ENCODE measurements around the gene NLRP1.
A peak's percentile ranks its signal among the peaks of the same experiment; 100 is the strongest.

Gene NLRP1

GRCh38 chr17:5557485-5557884, 26.8 kb downstream of the NLRP1 start:
- DNase-seq = no peak

GRCh38 chr17:5555254-5555653, 29.1 kb downstream of the NLRP1 start:
- no peak for DNase-seq

- DNase-seq = no peak
Measured at GRCh38 chr17:5553479-5553878, 30.8 kb downstream of the NLRP1 start.

- no peak for DNase-seq
Measured at GRCh38 chr17:5552841-5553240, 31.5 kb downstream of the NLRP1 start.

DNA sequence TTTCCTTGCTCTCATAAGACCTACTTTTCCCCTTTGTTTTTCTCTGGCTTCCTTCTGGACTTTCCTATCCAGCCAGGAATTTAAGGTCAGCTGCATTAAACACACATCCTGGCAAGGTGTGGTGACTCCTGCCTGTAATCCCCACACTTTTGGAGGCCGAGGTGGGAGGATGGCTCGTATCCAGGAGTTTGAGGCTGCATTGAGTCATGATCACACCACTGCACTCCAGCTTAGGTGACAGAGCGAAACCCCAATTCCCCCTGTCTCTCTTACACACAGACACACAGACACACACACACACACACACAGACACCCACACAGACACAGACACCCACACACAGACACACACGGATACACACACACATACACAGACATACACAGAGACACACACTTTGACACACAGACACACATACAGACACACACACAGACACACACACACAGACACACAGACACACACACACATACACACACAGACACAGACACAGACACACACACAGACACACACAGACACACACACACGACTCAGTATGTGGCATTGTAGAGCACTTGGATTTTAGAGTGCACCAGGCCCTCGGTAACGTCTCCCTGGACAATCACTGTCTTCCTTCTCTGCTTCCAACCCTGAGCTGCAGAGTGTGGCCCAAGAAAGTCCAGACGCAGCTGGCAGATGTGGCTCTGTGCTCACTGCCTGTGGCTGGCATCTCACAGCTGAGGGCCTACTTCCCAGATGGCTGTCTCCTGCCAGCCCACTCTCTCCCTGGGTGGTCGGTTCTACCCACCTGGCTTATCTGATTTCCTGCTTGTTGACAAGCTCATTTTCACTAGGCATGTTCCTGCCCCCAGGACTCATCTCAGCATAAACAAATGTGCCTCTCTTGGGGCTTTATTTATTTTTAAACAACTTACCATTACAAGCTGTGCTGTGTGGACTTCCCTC, 39.0 kb downstream of the NLRP1 start:
- DNase-seq = no peak

- no peak for DNase-seq
Measured at GRCh38 chr17:5544115-5544514, 40.2 kb downstream of the NLRP1 start.

DNA sequence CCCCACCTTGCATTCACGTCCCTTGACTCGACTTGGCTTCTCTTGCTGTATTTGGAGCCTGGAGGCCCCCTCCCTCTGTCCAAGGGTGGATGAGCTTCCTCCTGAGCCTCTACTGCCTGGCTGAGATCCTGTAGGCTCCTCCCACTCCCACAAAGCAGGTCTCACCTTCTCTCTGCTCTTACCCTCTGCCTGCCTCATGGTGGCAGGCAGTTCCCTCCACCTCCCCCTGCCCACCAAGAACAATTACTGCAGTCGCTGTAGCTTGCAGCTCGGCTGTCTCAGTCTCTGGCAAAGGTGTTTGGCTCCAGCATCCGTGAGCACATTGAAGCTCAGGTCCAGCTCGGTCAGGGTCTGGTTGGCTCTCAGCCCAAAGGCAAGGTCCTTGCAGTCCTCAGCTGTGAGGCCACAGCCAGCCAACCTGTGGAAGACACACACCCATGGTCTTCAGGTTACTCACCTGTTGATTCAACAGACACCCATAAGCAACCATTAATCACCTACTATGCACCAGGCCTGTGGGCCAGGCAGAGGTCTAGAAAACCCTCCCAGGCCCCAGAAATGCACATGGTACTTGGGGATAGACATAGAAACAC, 42.6 kb downstream of the NLRP1 start:
- no peak for DNase-seq

DNA sequence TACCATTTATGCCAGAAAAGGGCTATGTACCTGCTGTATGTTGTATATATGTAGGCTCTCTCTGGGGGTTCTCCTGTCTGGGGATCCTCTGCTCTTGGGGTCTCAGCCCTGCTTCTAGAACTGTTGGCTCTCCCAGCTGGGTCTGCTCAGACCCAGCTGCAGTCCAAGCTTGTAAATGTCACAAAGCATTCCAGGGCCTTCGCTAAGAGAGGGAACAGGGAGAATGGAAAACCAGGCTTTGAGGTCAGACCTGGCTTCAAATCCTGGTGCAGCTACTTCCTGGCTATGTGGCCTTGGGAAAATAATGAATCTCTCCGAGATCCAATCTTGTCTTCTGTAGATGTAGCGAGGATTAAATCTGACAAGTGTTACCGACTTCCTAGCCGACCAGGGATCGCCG, 44.0 kb downstream of the NLRP1 start:
- DNase-seq = no peak

DNA sequence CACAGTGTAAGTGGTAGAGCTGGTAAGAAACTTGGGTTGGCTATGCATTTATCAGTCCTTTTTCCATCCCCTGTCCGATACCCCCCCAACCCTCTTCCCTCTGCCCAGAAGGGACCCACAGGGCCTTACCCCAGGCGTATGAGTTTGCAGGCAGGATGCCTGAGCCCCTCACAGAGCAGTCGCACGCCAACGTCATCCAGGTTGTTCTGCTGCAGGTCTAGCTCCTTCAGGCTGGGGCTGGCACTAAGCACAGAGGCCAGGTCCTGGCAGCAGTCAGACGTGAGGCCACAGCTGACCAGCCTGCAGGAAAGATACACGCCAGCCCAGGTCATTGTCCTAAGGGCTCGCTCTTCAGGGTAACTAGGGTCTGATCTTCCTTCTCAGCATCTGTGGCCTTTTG, 45.0 kb downstream of the NLRP1 start:
- DNase-seq = no peak

DNA sequence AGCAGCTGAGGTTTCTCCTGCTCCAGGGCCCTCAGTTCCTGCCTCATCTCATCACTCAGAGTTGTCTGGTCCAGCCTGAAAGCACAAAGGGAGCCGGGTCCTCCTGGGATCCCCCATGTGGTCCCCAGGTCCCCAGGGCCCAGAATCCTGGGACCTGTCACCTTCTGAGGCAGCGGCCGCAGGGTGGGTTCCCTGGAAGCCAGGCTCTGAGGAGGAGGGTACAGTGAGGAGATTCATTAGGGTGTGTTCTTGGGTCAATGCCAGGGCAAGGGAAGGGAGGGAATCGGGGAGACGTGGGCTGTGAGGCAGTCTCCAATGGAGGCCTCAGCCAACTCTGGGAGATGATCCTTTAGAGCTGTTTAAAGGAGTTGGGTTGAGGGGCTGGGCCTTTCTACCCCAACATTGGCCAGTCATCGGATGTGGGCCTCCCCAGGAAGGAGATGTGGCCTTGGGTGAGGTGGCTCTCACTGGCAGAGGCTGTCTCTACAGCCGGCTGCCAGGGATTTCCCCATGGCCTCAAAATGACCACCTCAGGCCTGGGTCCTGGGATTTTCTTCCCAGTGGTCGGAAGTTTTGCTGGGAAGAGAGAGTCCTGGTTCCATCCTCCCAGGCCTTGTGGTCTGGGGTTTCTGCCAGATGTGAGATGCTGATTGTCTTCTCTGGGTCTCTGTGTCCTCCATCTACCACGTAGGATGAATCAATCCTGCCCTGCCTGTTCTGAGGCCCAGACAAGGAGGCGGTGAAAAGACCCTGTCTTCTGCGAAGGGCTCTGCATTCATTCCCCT, 47.3 kb downstream of the NLRP1 start:
- DNase-seq = no peak

DNA sequence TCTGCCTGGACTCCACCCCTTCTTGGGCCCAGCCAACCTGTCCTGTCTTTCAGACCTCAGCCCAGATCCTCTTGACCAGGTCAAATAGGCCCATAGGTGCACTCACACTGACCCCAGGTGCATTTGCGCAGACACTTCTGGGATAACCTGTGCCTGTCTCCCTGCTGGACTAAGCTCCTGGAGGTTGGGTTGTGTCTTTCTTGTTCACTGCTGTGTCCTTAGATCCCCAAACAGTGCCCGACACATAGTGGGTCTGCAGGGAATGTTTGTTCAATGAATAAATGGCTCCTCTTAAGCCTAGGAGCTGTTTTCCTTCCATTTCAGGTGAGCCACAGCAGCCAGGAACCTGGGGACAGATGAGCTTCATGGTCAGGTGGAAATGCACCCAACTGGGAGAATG, 48.9 kb downstream of the NLRP1 start:
- no peak for DNase-seq

DNA sequence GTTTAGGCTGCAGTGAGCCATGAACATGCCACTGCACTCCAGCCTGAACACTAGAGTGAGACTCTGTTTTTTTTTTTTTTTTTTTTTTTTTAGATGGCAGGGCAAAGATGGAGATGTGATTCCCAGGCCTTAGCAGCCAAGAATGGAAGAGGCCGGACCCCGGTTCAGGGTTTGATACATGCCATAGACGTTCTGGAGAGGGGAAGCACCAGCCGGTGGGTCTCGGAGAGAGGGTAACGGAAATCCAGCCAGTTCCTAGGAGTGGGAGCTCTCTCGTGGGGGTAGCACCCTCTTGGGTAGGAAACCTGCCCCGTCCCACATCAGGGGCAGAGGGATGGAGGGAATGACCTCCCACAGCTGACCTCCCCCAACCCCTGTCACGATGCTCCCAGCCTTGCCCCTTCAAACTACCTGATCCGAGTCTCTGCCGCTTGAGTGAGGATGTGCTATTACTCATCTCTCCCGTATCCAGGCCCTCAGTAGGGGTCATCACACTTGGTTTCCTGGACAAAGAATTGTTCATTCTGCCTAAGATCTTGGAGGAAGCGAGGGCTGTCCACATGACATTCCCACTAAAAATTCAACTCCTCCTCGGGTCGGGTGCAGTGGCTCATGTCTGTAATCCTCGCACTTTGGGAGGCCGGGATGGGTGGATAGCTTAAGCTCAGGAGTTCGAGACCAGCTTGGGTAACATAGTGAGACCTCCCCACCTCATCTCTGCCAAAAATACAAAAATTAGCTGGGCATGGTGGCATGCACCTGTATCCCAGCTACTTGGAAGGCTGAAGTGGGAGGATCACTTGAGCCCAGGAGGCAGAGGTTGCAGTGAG, 50.6 kb downstream of the NLRP1 start:
- no peak for DNase-seq

DNA sequence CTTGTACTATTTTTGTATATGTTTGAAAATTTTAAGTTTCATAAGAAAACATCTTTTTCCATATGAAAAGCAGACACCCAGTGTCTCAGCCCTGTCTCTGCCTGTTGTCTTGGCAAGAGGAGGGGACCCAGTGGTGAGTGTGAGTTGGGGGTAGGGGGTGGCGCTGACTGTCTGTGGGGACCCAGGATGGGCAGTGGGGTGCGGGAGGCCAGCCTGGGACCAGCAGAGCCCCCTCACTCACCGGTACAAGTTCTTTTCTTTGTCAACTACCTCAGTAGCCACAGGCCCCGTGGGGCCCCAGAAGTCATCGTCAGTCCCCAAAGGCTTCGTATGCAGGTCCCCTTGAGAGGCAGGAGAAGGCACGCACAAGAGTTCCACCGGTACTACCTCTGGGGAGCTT, 51.7 kb downstream of the NLRP1 start:
- DNase-seq = no peak

GRCh38 chr17:5531085-5531418, 53.3 kb downstream of the NLRP1 start:
- DNase-seq = no peak

- no peak for DNase-seq
Measured at GRCh38 chr17:5530265-5531084, 53.8 kb downstream of the NLRP1 start.

GRCh38 chr17:5527601-5528250, 56.6 kb downstream of the NLRP1 start:
- DNase-seq = peak in 1 of 51 donors; percentile 18

DNA sequence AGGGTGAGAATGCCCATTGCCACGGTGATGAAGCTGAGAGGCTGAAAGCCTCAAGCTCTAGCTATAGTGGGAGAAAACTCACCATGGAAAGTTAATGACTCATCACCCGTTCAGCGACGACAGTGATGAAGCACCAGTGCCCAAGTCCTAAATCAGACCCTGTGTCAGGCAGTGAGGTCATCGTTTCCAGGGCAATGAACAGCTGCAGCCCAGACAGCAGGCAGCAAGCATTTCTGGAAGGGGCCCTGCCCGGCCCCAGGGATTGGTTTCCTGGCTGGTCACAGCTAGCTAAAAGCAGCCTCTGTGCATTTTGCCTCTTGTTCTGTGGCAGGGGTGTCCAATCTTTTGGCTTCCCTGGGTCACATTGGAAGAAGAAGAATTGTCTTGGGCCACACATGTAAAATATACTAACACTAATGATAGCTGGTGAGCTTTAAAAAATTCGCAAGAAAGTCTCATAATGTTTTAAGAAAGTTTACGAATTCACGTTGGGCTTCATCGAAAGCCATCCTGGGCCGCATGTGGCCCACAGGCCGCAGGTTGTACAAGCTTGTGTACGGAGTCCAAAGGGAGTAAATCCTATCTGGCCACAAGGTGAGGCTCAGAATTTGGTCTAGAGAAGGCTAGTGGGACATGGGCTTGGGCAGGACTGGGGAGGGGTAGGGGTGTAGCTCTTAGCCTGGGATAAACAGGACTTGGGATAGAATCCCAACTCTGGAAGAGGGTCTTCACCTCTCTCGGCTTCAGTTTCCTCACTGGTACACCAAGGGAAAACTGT, 57.3 kb downstream of the NLRP1 start:
- DNase-seq = peak in 46 of 51 donors; percentile 7 to 94 (median 66)

GRCh38 chr17:5523249-5523648, 61.1 kb downstream of the NLRP1 start:
- DNase-seq = no peak

GRCh38 chr17:5522476-5522875, 61.8 kb downstream of the NLRP1 start:
- DNase-seq = no peak

Measured in hypothalamus (tissue), 51 donors.